Measurements from ENCODE around the gene MEX3D. TPM values are rescaled to one million over a fixed set of nuclear protein-coding genes. Genes with fewer than 3 reads are reported as not detected.
A peak's percentile ranks its signal among the peaks of the same experiment; 100 is the strongest.

MEX3D gene
- 10 to 100 TPM; 14.0 to 21.9 TPM for total RNA-seq
- long read RNA-seq, donor 1 = 0 reads
- long read RNA-seq, donor 2 = 0 reads

GRCh38 chr19:1568320-1569019 lies at the start of gene MEX3D:
Gene MEX3D (minus strand): TSS chr19:1568325. CDS start chr19:1568058, 267 bp downstream.
- intact Hi-C loops (cut with DNase I) = no loop called here
- peak; percentile 92 for DNase-seq (ENCODE audit: low spot score)

GRCh38 chr19:1616875-1617274 lies 48.8 kb upstream of the MEX3D start:
- intact Hi-C loops (cut with DNase I) = no loop called here
- DNase-seq (ENCODE audit: low spot score) = no peak

- intact Hi-C loops (cut with DNase I) = no loop called here
- no peak for DNase-seq (ENCODE audit: low spot score)
Measured at GRCh38 chr19:1616396-1616795, 48.3 kb upstream of the MEX3D start.

GRCh38 chr19:1615156-1615765 lies 47.1 kb upstream of the MEX3D start:
- DNase-seq (ENCODE audit: low spot score) = no peak
- intact Hi-C loops (cut with DNase I) = no loop called here

- intact Hi-C loops (cut with DNase I) = no loop called here
- DNase-seq (ENCODE audit: low spot score) = no peak
Measured at GRCh38 chr19:1613808-1614570, 45.9 kb upstream of the MEX3D start.

- no peak for DNase-seq (ENCODE audit: low spot score)
- intact Hi-C loops (cut with DNase I) = no loop called here
Measured at GRCh38 chr19:1613146-1613545, 45.0 kb upstream of the MEX3D start.

GRCh38 chr19:1612114-1613086 lies 44.3 kb upstream of the MEX3D start:
- intact Hi-C loops (cut with DNase I) = no loop called here
- no peak for DNase-seq (ENCODE audit: low spot score)

GRCh38 chr19:1611353-1611752 lies 43.2 kb upstream of the MEX3D start:
- DNase-seq (ENCODE audit: low spot score) = no peak
- intact Hi-C loops (cut with DNase I) = no loop called here

- DNase-seq (ENCODE audit: low spot score) = no peak
- intact Hi-C loops (cut with DNase I) = no loop called here
Measured at GRCh38 chr19:1610579-1610978, 42.5 kb upstream of the MEX3D start.

- no peak for DNase-seq (ENCODE audit: low spot score)
- intact Hi-C loops (cut with DNase I) = loop anchor here in 1 of 2 donors (2.0 kb wide), 1 partner anchor 35 kb away; no protein-coding TSS in a partner anchor
Measured at GRCh38 chr19:1609680-1610474, 41.8 kb upstream of the MEX3D start.

GRCh38 chr19:1609103-1609396 lies 40.9 kb upstream of the MEX3D start:
- intact Hi-C loops (cut with DNase I) = loop anchor here in 1 of 2 donors (2.0 kb wide), 1 partner anchor 36 kb away; no protein-coding TSS in a partner anchor
- no peak for DNase-seq (ENCODE audit: low spot score)

- no peak for DNase-seq (ENCODE audit: low spot score)
- intact Hi-C loops (cut with DNase I) = loop anchor here in 1 of 2 donors (2.0 kb wide), 1 partner anchor 36 kb away; no protein-coding TSS in a partner anchor
Measured at GRCh38 chr19:1608359-1609102, 40.4 kb upstream of the MEX3D start.

GRCh38 chr19:1606138-1606651 lies 38.1 kb upstream of the MEX3D start:
- intact Hi-C loops (cut with DNase I) = no loop called here

GRCh38 chr19:1605236-1606137 lies 37.4 kb upstream of the MEX3D start, which contains the start of gene UQCR11:
Gene UQCR11 (minus strand): TSS chr19:1605462. CDS start chr19:1605409, 53 bp downstream.
- intact Hi-C loops (cut with DNase I) = no loop called here
- peak; percentile 98 for DNase-seq (ENCODE audit: low spot score)

More at GRCh38 chr19:1606138-1606651, 38.1 kb upstream of the MEX3D start:
- no peak for DNase-seq (ENCODE audit: low spot score)

- no peak for DNase-seq (ENCODE audit: low spot score)
- intact Hi-C loops (cut with DNase I) = no loop called here
Measured at GRCh38 chr19:1602091-1602707, 34.1 kb upstream of the MEX3D start.

GRCh38 chr19:1601613-1602064 lies 33.5 kb upstream of the MEX3D start:
- no peak for DNase-seq (ENCODE audit: low spot score)
- intact Hi-C loops (cut with DNase I) = no loop called here

All from posterior vena cava (tissue), 2 donors.